Mesodermal cell (in vitro differentiated cells): ENCODE measurements around the gene RALGPS1.

Experiments
- H3K27ac ChIP-seq: 2 replicates; pipeline ENCODE4 v1.7.0; 2013; ENCODE audit warnings: mild to moderate bottlenecking, low read depth, low read length, moderate library complexity; ENCODE audit not compliant: severe bottlenecking
- H3K36me3 ChIP-seq: 2 replicates; pipeline ENCODE4 v1.7.1; 2013; ENCODE audit warnings: mild to moderate bottlenecking, low read length, moderate library complexity; ENCODE audit not compliant: control insufficient read depth, insufficient read depth
- H3K4me1 ChIP-seq: one replicate; pipeline ENCODE4 v1.7.1; 2013; ENCODE audit warnings: mild to moderate bottlenecking, low read length; ENCODE audit not compliant: insufficient read depth, control insufficient read depth, poor library complexity, severe bottlenecking
- H3K4me3 ChIP-seq: 2 replicates; pipeline ENCODE4 v1.7.0; 2013; ENCODE audit warnings: low read length, control low read depth, mild to moderate bottlenecking; ENCODE audit not compliant: insufficient read depth, poor library complexity, severe bottlenecking; ENCODE audit errors: extremely low read depth
- H3K9me3 ChIP-seq: 2 replicates; pipeline ENCODE4 v1.7.1; 2013; ENCODE audit warnings: mild to moderate bottlenecking, low read length, moderate library complexity; ENCODE audit not compliant: control insufficient read depth
- whole genome bisulfite sequencing, 2 experiments: methylation state at CpG; one replicate each; pipeline ENCODE4 v1.1.5; 2013; ENCODE audit warnings: missing lambda C conversion rate in 2 of 2; ENCODE audit not compliant: insufficient coverage in 2 of 2; 5-methylcytosine and 5-hydroxymethylcytosine counted together

The RALGPS1 gene

GRCh38 chr9:126989847-126990842, 75.6 kb downstream of the RALGPS1 start:
- Histone ChIP-seq H3K4me3 (no peak overlapping the region), H3K36me3 (no peaks in the 10 kb centered on the region), H3K9me3 (no peaks in the 10 kb centered on the region), H3K27ac (no peak overlapping the region), H3K4me1 (no peaks in the 10 kb centered on the region)
- 85 to 86% methylated on average over 18 to 19 of the region's 19 CpGs for WGBS, 2 experiments

GRCh38 chr9:126991183-126991582, 76.6 kb downstream of the RALGPS1 start:
- Histone ChIP-seq H3K27ac (no peak overlapping the region), H3K36me3 (no peaks in the 10 kb centered on the region), H3K4me3 (no peak overlapping the region), H3K9me3 (no peaks in the 10 kb centered on the region), H3K4me1 (no peaks in the 10 kb centered on the region)
- WGBS, 2 experiments, result no CpG with 5 or more reads among the region's 2 CpGs

DNA sequence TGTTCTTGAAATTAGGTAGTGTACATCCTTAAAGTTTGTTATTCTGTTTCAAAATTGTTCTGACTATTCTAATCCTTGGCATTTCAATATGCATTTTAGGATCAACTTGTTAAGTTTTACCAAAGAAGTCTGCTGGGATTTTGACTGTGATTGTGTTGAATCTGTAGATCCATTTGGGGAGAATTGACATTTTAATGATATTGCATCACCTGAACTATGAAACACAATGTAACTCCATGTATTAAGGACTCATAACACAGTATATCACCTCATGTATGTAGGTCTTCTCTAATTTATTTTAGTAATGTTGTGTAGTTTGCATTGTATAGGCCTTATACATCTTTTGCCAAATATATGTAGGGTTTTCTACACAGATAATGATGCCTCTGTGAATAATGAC, 77.8 kb downstream of the RALGPS1 start:
- no peaks in the 10 kb centered on the region for H3K36me3 ChIP-seq
- H3K4me3 ChIP-seq, result no peak overlapping the region
- H3K27ac ChIP-seq, result no peak overlapping the region
- H3K4me1 ChIP-seq, result no peaks in the 10 kb centered on the region
- no peaks in the 10 kb centered on the region for H3K9me3 ChIP-seq

GRCh38 chr9:126999315-127000068, 84.9 kb downstream of the RALGPS1 start:
- no peak overlapping the region for H3K4me3 ChIP-seq
- WGBS, 2 experiments, result no CpG with 5 or more reads among the region's 2 CpGs
- H3K36me3 ChIP-seq, result no peaks in the 10 kb centered on the region
- H3K9me3 ChIP-seq, result no peaks in the 10 kb centered on the region
- no peak overlapping the region for H3K27ac ChIP-seq
- H3K4me1 ChIP-seq, result no peaks in the 10 kb centered on the region

- Histone ChIP-seq H3K9me3 (no peaks in the 10 kb centered on the region), H3K4me1 (no peaks in the 10 kb centered on the region), H3K36me3 (no peaks in the 10 kb centered on the region), H3K4me3 (no peak overlapping the region), H3K27ac (no peak overlapping the region)
- WGBS, 2 experiments, result 85 to 91% methylated on average over 3 of the region's 3 CpGs
Measured at GRCh38 chr9:127004946-127005769, 90.6 kb downstream of the RALGPS1 start.

DNA sequence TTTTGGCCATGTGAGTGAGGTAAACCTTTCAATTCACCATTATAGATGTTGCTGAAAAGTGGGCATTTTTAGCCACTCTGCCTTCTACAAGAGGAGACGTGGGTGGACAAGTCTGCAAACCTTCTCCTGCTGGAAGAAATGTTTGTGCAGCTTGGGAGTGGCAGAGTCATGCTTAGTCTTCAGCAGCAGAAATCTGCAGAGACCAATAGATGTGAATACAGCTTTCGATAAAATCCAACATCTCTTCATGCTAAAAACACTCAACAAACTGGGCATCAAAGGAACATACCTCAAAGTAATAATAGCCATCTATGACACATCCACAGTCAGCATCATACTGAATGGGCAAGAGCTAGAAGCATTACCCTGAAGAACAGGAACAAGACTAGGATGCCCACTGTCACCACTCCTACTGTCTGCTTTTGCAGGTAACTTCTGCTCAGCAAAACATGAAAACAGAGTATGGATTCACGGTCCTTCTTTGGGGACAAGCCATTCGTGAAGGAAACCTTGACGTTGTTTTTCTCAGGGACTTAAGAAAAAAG, 91.3 kb downstream of the RALGPS1 start:
- 88 to 89% methylated on average over 4 of the region's 5 CpGs for WGBS, 2 experiments
- Histone ChIP-seq H3K27ac (no peak overlapping the region), H3K4me1 (no peaks in the 10 kb centered on the region), H3K9me3 (no peaks in the 10 kb centered on the region), H3K36me3 (no peaks in the 10 kb centered on the region), H3K4me3 (no peak overlapping the region)

- no peaks in the 10 kb centered on the region for H3K36me3 ChIP-seq
- H3K27ac ChIP-seq, result no peak overlapping the region
- WGBS, 2 experiments, result 74 to 88% methylated on average over 6 of the region's 6 CpGs
- no peaks in the 10 kb centered on the region for H3K9me3 ChIP-seq
- no peak overlapping the region for H3K4me3 ChIP-seq
- H3K4me1 ChIP-seq, result no peaks in the 10 kb centered on the region
Measured at GRCh38 chr9:127007638-127008037, 93.1 kb downstream of the RALGPS1 start.

DNA sequence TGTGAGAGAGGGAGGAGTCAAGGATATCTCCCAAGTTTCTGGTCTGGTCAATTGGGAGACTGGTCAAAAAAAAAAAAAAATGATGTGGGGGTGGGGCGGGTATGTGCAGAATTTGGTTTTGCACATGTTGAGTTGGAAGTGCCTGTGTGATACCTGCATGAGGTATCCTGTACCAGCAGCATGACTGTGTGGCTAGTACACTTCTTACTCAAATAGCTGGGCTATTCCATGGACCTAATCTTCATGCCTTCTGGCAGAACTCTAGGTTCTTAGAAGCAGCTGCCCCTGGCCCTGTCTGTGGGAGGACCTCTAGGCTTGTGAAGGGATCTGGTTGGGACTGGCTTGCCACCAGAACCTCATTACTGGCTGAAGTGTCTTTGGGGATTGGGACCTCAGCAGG, 93.5 kb downstream of the RALGPS1 start:
- Histone ChIP-seq H3K36me3 (no peaks in the 10 kb centered on the region), H3K27ac (no peak overlapping the region), H3K9me3 (no peaks in the 10 kb centered on the region), H3K4me3 (no peak overlapping the region), H3K4me1 (no peaks in the 10 kb centered on the region)
- WGBS, 2 experiments, result 75 to 100% methylated on average over 1 of the region's 1 CpG

DNA sequence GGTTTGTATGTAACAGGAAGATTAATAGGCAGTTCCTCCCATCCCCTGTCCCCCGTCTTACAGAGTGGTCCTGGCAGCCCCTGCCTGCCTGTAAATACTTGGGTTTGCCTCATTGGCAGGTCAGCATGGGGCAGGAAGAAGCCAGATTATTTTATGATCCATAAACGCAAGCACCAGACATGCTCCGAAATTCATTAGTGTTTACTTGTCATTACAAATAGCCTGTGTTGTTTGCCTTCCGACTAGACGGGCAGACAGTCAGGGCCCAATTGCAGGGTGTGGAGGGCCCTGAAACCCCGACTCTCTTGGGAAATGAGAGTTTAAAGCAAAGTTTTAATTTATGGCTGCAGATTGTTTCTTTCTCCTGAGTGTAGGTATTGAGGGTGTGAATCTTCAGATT, 97.2 kb downstream of the RALGPS1 start:
- Histone ChIP-seq H3K9me3 (no peaks in the 10 kb centered on the region), H3K27ac (no peak overlapping the region), H3K4me3 (no peak overlapping the region), H3K4me1 (no peaks in the 10 kb centered on the region), H3K36me3 (no peaks in the 10 kb centered on the region)
- WGBS, 2 experiments, result 94 to 95% methylated on average over 4 to 5 of the region's 6 CpGs

GRCh38 chr9:127012250-127012649, 97.7 kb downstream of the RALGPS1 start:
- WGBS, 2 experiments, result 92 to 100% methylated on average over 2 to 6 of the region's 6 CpGs
- H3K4me1 ChIP-seq, result no peaks in the 10 kb centered on the region
- no peaks in the 10 kb centered on the region for H3K9me3 ChIP-seq
- H3K4me3 ChIP-seq, result no peak overlapping the region
- no peaks in the 10 kb centered on the region for H3K36me3 ChIP-seq
- no peak overlapping the region for H3K27ac ChIP-seq
